GM19023 (cell line): ENCODE data around the gene EIF5A.

Source experiments
- ATAC-seq: cut with Tn5 transposase; IDR thresholded peaks from one replicate; pipeline ENCODE4 v1.9.1; 2021; ENCODE audit warnings: mild to moderate bottlenecking, moderate library complexity; ENCODE audit not compliant: unreplicated experiment

Gene EIF5A

GRCh38 chr17:7352910-7353635, 45.6 kb downstream of the EIF5A start:
- no peak for ATAC-seq

- no peak for ATAC-seq
These were observed 46.9 kb downstream of the EIF5A start for GRCh38 chr17:7354262-7354843.

- no peak for ATAC-seq
These were observed 47.6 kb downstream of the EIF5A start, which contains the start of gene TMEM95 for GRCh38 chr17:7355053-7355452. Gene TMEM95, plus strand, starts transcription at chr17:7355156. Its CDS starts 49 bp downstream, at chr17:7355205.

DNA sequence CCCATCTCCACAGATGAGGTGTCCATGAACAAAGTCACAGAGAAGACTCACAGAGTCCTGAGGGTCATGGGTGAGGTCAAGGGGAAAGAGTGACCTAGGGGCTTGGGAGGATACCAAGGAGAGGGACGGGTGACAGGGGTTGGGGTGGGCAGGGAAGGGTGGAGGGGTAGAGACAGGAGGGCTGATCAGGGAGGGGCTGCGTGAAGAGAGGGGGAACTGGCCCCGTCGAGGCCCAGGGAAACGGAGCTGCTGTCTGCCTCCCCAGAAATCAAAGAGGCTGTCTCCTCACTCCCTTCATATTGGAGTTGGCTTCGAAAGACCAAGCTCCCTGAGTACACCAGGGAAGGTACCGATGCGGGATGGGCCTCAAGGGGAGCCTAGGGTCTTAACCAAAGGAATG, 48.1 kb downstream of the EIF5A start:
- ATAC-seq, result no peak

DNA sequence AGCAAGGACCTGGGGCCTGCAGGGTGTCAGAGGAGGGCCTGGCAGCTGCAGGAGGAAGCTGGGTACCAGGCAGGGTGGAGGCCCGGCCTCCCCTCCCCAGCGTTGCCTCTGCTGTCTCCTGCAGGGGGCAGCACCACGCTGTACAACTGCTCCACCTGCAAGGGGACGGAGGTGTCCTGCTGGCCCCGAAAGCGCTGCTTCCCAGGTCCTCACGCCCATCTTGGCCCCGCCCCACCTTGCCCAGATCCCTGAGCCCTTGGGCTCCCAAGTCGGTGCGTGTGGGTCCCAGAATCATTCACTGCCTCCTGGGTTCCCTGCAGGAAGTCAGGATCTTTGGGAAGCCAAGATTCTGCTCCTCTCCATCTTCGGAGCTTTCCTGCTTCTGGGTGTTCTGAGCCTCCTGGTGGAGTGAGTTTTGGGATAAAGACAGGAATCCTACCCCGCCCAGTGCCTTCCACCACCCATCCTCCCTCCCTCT, 48.7 kb downstream of the EIF5A start:
- ATAC-seq, result no peak

DNA sequence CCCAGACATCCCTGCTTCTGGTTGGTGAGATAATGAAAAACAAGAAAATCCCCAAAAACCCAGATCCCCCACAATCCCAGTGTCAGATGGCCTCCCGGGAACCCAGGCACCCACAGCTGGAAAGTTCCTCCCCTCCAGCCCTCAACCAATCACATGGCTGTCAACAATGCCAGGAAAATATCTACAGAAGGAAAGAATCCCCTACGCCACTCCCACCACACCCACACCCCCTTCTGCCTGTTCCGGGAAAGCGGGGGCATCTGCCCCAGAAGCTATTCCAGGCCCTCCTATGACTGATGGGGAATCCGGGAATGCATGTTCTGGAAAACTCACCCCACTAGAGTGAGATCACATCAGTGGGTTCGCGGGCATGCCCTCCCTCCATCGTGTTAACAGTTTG, 49.3 kb downstream of the EIF5A start:
- ATAC-seq, result no peak

DNA sequence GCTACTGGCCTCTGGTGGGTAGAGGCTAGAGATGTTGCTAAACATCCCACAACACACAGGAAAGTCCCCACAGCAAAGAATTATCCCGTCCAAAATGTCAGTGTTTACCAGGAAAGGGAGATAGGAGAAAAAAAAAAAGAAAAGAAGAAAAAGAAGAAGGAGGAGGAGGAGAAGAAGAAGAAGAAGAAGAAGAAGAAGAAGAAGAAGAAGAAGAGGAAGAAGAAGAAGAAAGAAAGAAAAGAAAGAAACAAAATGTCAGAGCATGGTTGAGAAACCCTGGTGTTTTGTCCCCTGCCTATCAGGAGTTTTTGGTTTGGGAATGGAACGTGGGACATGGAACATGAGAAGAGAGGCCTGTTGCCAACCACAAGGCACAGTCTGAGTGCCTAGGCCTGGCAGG, 50.0 kb downstream of the EIF5A start:
- ATAC-seq, result no peak

GRCh38 chr17:7361906-7362305, 54.5 kb downstream of the EIF5A start:
- no peak for ATAC-seq
